Measurements from ENCODE around the gene AP5Z1.

AP5Z1 gene

DNA sequence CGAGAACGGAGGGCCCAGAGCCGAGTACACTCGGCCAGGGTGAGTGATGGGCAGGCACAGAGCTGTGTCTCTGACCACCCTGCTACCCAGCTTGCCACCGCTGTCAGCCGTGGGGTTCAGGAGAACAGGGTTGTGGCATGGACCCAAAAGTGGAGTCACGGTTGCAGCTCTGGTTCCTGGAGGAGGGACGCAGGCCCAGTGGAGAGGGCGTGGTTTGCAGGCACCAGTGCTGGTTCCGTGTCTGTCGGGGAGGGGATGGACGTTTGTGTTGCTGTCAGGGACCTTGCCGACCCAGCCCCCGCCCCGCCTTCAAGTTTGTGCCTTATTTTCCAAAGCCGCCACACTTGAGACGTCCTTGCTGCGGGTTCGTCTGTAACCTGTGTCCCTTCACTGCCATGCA, 45.1 kb upstream of the AP5Z1 start:
- CTCF ChIA-PET: interaction anchor here (1.0 kb wide), 1 partner anchor 89 kb away, joined by 4 read pairs; no protein-coding TSS in a partner anchor

DNA sequence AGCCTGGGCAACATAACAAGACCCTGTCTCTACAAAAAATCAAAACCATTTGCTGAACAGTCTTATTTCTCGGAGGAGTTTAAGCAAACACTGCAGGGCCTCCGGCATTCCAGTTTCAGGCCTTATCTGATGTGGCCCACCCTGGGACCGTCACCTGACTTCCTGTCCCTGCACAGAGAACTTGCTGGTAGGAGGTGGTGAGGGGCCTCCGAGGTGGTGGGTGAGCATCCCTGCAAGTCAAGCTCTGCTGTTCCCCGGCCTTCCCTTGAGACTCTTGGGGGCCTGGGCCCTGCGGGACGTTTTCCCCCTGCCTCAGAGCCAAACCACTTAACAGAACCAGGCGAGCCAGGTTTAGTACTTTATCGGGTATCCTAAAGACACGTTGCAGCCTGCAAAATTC, 44.5 kb upstream of the AP5Z1 start:
- TF ChIP-seq, protein P1, sequence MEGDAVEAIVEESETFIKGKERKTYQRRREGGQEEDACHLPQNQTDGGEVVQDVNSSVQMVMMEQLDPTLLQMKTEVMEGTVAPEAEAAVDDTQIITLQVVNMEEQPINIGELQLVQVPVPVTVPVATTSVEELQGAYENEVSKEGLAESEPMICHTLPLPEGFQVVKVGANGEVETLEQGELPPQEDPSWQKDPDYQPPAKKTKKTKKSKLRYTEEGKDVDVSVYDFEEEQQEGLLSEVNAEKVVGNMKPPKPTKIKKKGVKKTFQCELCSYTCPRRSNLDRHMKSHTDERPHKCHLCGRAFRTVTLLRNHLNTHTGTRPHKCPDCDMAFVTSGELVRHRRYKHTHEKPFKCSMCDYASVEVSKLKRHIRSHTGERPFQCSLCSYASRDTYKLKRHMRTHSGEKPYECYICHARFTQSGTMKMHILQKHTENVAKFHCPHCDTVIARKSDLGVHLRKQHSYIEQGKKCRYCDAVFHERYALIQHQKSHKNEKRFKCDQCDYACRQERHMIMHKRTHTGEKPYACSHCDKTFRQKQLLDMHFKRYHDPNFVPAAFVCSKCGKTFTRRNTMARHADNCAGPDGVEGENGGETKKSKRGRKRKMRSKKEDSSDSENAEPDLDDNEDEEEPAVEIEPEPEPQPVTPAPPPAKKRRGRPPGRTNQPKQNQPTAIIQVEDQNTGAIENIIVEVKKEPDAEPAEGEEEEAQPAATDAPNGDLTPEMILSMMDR (conservative IDR thresholded peaks at IDR 0.05; ENCODE audit: low read depth): no peak
- H3K27ac ChIP-seq: peak overlapping the region; percentile 10; the same call in 1 of the 2 replicates
- ChIA-PET POLR2A (ENCODE audit: low non-redundant PET) (no interaction called here), CTCF (no interaction called here)
- DNase-seq (ENCODE audit: low spot score): no peak

More for the DNA sequence above, 45.1 kb upstream of the AP5Z1 start:
- POLR2A ChIA-PET (ENCODE audit: low non-redundant PET): no interaction called here
- H3K27ac ChIP-seq: 0 out of 2 replicates have a peak overlapping the region, but pooled peaks have one; percentile 10
- DNase-seq (ENCODE audit: low spot score): no peak
- TF ChIP-seq, protein P1 (conservative IDR thresholded peaks at IDR 0.05; ENCODE audit: low read depth): no peak

DNA sequence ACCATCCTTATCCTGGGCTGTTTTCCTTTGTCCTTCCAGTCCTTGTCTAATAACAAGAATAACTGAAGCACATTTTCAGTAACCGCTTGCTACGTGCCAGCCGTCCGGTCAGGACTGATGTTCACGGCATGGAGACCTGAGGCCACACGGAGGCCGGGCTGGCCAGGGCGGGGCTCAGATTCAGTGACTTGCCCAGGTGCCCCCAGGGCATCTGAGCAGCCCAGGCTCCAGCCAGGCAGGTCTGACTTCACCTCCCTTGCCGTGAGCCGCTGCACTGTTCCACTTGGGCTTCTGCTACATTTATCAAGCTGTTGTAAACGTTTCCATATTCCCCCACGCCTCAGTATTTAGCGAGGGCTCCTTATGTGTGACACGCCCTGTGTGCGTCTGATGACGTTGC, 43.6 kb upstream of the AP5Z1 start:
- CTCF ChIA-PET: interaction anchor here (0.6 kb wide), 1 partner anchor 16 kb away, joined by 3 read pairs; no protein-coding TSS in a partner anchor
- no peak for DNase-seq (ENCODE audit: low spot score)
- peak overlapping the region; percentile 10; the same call in 1 of the 2 replicates for H3K27ac ChIP-seq
- POLR2A ChIA-PET (ENCODE audit: low non-redundant PET): no interaction called here
- TF ChIP-seq, protein P1 (conservative IDR thresholded peaks at IDR 0.05; ENCODE audit: low read depth): no peak

DNA sequence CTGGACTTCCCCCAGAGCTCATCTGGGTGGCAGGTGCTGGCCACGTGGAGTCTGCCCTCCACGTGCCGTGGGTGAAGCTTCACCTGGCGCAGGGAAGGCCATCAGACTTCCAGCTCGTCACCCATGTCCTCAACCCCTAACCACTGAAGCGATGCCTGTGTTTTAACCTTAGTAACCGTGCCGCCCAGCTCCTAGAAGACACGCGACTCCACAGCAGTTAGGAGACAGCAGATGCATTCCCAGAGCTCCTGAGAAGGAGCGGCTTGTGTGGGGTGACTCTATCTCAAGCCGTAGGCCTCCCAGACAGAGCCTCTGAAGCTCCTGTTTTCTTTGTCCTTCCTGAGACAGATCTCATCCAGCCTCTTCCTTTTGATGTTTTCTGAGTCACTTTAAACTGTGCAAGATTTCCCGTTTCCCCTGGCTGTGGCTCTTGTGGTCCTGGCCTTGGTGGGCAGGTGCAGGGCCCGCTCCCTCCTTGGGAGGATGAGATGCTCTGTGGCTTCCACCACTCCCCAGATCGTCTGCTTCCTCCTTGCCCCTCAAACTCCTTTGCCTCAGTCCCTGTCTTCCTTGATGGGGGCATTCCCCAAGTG, 41.4 kb upstream of the AP5Z1 start:
- DNase-seq (ENCODE audit: low spot score): no peak
- H3K27ac ChIP-seq: no peak overlapping the region; the same call in 1 of the 2 replicates
- ChIA-PET POLR2A (ENCODE audit: low non-redundant PET) (no interaction called here), CTCF (no interaction called here)
- TF ChIP-seq, protein P1 (conservative IDR thresholded peaks at IDR 0.05; ENCODE audit: low read depth): no peak

DNA sequence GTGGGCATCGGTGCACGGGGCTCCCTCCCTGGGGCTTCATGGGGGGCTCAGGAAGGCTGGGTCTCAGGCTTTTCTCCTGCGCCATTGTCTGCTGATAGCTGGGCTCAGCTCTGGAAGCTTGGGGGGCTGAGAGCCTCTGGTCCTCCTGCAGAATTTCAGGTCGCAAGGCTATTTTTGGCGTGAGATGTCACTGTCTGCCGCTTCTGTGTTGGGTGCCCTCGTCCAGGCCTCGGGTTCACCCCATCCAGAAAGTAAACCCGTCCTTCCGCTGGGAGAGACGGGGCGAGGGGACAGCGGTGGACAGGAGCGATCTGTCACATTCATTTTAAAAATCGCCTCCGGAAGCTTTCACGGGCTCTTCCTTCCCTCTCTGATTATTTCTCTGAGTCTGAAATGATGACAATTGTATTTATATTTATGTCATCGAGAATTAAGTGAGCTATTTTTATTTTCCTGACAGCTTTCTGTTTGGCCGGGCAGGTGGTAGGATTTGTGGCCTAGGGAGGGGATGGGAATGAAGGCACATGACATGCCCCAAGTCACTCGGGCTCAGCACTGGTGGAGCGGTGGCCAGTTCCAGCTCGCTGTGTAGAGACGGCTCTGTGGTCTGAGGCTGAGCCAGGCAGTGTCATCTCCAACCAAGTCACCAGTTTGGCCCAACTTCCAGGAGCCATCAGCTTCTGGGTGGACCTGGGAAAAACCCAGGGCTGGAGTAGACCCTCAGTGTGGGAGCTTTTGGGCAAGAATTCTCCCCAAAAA, 40.7 kb upstream of the AP5Z1 start:
- no peak for DNase-seq (ENCODE audit: low spot score)
- H3K27ac ChIP-seq: peak overlapping the region; percentile 12
- POLR2A ChIA-PET (ENCODE audit: low non-redundant PET): interaction anchor here (0.6 kb wide), 1 partner anchor 414 kb away, joined by 3 read pairs; no protein-coding TSS in a partner anchor
- TF ChIP-seq, protein P1 (conservative IDR thresholded peaks at IDR 0.05; ENCODE audit: low read depth): no peak
- CTCF ChIA-PET: interaction anchor here (0.9 kb wide), 1 partner anchor 20 kb away, joined by 3 read pairs; no protein-coding TSS in a partner anchor

DNA sequence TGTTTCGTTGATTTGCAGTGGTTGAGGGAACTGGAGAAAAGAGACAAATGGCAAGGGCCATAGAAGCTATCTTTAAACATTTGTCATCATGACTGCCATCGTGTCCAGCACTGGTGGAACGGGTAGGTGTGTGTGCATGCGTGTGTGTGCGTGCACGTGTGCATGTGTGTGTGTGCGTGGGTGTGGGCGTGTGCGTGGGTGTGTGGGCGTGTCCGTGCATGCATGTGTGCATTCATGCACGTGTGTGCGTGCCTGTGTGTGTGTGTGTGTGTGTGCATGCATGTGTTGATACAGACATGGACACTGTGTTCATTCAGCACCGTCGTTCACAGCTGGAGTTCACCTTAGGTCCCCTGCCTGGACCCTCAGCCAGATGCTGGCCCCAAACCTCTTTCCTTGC, 38.1 kb upstream of the AP5Z1 start:
- peak overlapping the region; percentile 68 for H3K27ac ChIP-seq
- CTCF ChIA-PET: interaction anchor here (0.7 kb wide), 1 partner anchor 703 kb away, joined by 3 read pairs; no protein-coding TSS in a partner anchor
- TF ChIP-seq, protein P1 (conservative IDR thresholded peaks at IDR 0.05; ENCODE audit: low read depth): no peak
- POLR2A ChIA-PET (ENCODE audit: low non-redundant PET): no interaction called here
- no peak for DNase-seq (ENCODE audit: low spot score)
